ENCODE results near the gene SOWAHA.

DNA sequence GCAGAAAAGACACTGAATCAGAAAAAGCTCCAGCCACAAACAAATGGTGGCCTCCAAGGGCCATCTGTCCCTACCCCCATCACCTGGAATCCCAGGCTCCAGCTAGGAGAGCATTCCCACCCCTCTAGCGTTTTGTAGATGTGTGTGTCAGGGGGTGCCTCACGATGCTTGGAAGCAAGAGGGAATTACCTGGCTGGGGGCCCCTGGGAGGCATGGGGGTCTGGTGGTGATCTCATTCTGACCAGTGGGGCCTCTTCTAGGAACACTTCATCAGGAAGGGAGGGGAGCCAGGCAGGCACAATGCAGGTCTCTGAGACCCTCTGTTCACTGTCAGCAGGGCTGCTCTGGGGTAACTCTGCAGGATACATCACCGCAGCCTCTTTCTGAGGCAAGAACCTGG, 11.3 kb downstream of the SOWAHA start:
- TF ChIP-seq, protein P1, sequence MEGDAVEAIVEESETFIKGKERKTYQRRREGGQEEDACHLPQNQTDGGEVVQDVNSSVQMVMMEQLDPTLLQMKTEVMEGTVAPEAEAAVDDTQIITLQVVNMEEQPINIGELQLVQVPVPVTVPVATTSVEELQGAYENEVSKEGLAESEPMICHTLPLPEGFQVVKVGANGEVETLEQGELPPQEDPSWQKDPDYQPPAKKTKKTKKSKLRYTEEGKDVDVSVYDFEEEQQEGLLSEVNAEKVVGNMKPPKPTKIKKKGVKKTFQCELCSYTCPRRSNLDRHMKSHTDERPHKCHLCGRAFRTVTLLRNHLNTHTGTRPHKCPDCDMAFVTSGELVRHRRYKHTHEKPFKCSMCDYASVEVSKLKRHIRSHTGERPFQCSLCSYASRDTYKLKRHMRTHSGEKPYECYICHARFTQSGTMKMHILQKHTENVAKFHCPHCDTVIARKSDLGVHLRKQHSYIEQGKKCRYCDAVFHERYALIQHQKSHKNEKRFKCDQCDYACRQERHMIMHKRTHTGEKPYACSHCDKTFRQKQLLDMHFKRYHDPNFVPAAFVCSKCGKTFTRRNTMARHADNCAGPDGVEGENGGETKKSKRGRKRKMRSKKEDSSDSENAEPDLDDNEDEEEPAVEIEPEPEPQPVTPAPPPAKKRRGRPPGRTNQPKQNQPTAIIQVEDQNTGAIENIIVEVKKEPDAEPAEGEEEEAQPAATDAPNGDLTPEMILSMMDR (conservative IDR thresholded peaks at IDR 0.05 in 1 of 2, IDR thresholded peaks at IDR 0.05 in 1 of 2; ENCODE audit: low read depth in 1 of 2, low read length in 2 of 2): no peak
- TF ChIP-seq EZH2 (IDR thresholded peaks at IDR 0.05; ENCODE audit: low read length, missing control alignments): no peak

Data from fibroblast of lung (primary cell).